Endothelial cell of umbilical vein (primary cell): ENCODE data around the gene ATP8A2. TPM values are rescaled to one million over a fixed set of nuclear protein-coding genes. Genes with fewer than 3 reads are reported as not detected.

ENCODE experiments used
- BruUV-seq: library from RNA; stranded (reverse); fragments of 400-500 nt; replicated peaks from 2 replicates; lab custom pipeline; 2021; lab: Mats Ljungman, UMichigan
- CTCF ChIA-PET: fragments of 300-600, 350-600 bp; sonication (Branson Sonifier 250); formaldehyde crosslinking; loops from one replicate; lab custom pipeline; 2021; ENCODE audit warnings: antibody characterized with exemption, inconsistent platforms; lab: Charles Lee
- POLR2A ChIA-PET: fragments of 300-600, 350-600 bp; sonication (Branson Sonifier 250); formaldehyde crosslinking; loops from one replicate; lab custom pipeline; 2021; ENCODE audit warnings: antibody characterized with exemption, inconsistent platforms; lab: Charles Lee
- DNase-seq: peaks from one replicate; pipeline ENCODE4 v3.0.0-alpha.2; 2011; ENCODE audit warnings: low read depth, low spot score
- FAIRE-seq: peaks from 2 replicates; lab custom pipeline; 2011; peaks lifted over from hg19 to GRCh38; lab: Jason Lieb, UNC
- H2AFZ ChIP-seq: 2 replicates; pipeline ENCODE4 v1.6.0; 2012; ENCODE audit warnings: low read depth, low read length, control low read depth, inconsistent platforms
- H3K27ac ChIP-seq: 2 replicates; pipeline ENCODE4 v1.5.1; 2011; ENCODE audit warnings: low read depth, mild to moderate bottlenecking, control low read depth, low read length, moderate library complexity; ENCODE audit not compliant: insufficient read depth
- H3K27me3 ChIP-seq, 2 experiments: 2 replicates each; pipeline versions ENCODE4 v1.6.0 to v1.6.1; 2011; ENCODE audit warnings: low read length in 2 of 2, mixed read lengths in 1 of 2; ENCODE audit not compliant: control insufficient read depth in 2 of 2, insufficient read depth in 2 of 2
- H3K36me3 ChIP-seq, 2 experiments: 2 replicates in 1 of 2; 3 replicates in 1 of 2; pipeline ENCODE4 v1.5.1; 2011; ENCODE audit warnings: low read length in 2 of 2, mild to moderate bottlenecking in 1 of 2, moderate library complexity in 1 of 2; ENCODE audit not compliant: control insufficient read depth in 2 of 2, insufficient read depth in 2 of 2; ENCODE audit errors: extremely low read depth in 1 of 2
- H3K4me1 ChIP-seq: 3 replicates; pipeline ENCODE4 v1.5.1; 2011; ENCODE audit warnings: mild to moderate bottlenecking, low read length; ENCODE audit not compliant: control insufficient read depth, insufficient read depth; ENCODE audit errors: extremely low read depth
- H3K4me2 ChIP-seq: 2 replicates; pipeline ENCODE4 v1.6.1; 2011; ENCODE audit warnings: low read length, control low read depth, mixed read lengths; ENCODE audit not compliant: insufficient read depth
- H3K4me3 ChIP-seq, 3 experiments: fragments of 200-600 bp in 1 of 3; sonication (generic), shearing (Covaris generic) in 1 of 3; replicated peaks in 1 of 3; 2 replicates each; pipeline ENCODE4 v1.5.1; 2011 to 2016; ENCODE audit warnings: control low read depth in 3 of 3, low read length in 3 of 3, mild to moderate bottlenecking in 2 of 3, inconsistent platforms in 1 of 3, low read depth in 1 of 3, moderate library complexity in 1 of 3; ENCODE audit not compliant: insufficient read depth in 1 of 3
- H3K79me2 ChIP-seq: 2 replicates; pipeline ENCODE4 v1.6.0; 2012; ENCODE audit warnings: low read length, inconsistent platforms; ENCODE audit not compliant: control insufficient read depth, insufficient read depth
- H3K9ac ChIP-seq: replicated peaks from 2 replicates; pipeline ENCODE3; 2011; ENCODE audit warnings: low read length, control low read depth; ENCODE audit not compliant: insufficient read depth; ENCODE audit errors: extremely low read depth
- H3K9me1 ChIP-seq: replicated peaks from 3 replicates; pipeline ENCODE4 v1.6.0; 2011; ENCODE audit warnings: mild to moderate bottlenecking, low read length; ENCODE audit not compliant: control insufficient read depth, insufficient read depth; ENCODE audit errors: extremely low read depth
- H3K9me3 ChIP-seq: replicated peaks from 2 replicates; pipeline ENCODE4 v1.5.1; 2012; ENCODE audit warnings: low read length, inconsistent platforms; ENCODE audit not compliant: control insufficient read depth, insufficient read depth
- H4K20me1 ChIP-seq: replicated peaks from 2 replicates; pipeline ENCODE3; 2011; ENCODE audit warnings: mild to moderate bottlenecking, low read length; ENCODE audit not compliant: control insufficient read depth, insufficient read depth; ENCODE audit errors: extremely low read depth
- CTCF ChIP-seq, 2 donors: IDR thresholded peaks; 1 replicate in 1 of 2; 2 replicates in 1 of 2; pipeline ENCODE4 v1.5.1; 2011; ENCODE audit warnings: low read length in 2 of 2, mild to moderate bottlenecking in 2 of 2, moderate library complexity in 2 of 2, control low read depth in 1 of 2, inconsistent platforms in 1 of 2, low read depth in 1 of 2; ENCODE audit not compliant: insufficient read depth in 1 of 2; ENCODE audit errors: extremely low read depth in 1 of 2
- EZH2 ChIP-seq: IDR thresholded peaks from 2 replicates; pipeline ENCODE4 v1.6.1; 2012; ENCODE audit warnings: borderline replicate concordance, low read depth, mild to moderate bottlenecking, moderate library complexity, low read length, inconsistent platforms; ENCODE audit not compliant: severe bottlenecking
- FOS ChIP-seq: IDR thresholded peaks from 2 replicates; pipeline ENCODE4 v1.6.1; 2011; ENCODE audit warnings: mild to moderate bottlenecking, low read length, moderate library complexity, borderline replicate concordance; ENCODE audit not compliant: insufficient read depth
- GATA2 ChIP-seq: IDR thresholded peaks from 2 replicates; pipeline ENCODE4 v1.7.0; 2011; ENCODE audit warnings: low read depth, mild to moderate bottlenecking, moderate library complexity, mixed read lengths, low read length; ENCODE audit not compliant: insufficient read length, insufficient read depth
- JUN ChIP-seq: IDR thresholded peaks from 2 replicates; pipeline ENCODE4 v1.6.1; 2011; ENCODE audit warnings: borderline replicate concordance, low read depth; ENCODE audit not compliant: insufficient read length, insufficient read depth
- MAX ChIP-seq: IDR thresholded peaks from 2 replicates; pipeline ENCODE4 v1.6.1; 2011; ENCODE audit not compliant: insufficient read depth, insufficient read length
- MYC ChIP-seq: IDR thresholded peaks from one replicate; pipeline ENCODE4 v1.6.1; 2011; ENCODE audit warnings: mild to moderate bottlenecking, low read depth, low read length
- POLR2A ChIP-seq: IDR thresholded peaks from 2 replicates; pipeline ENCODE4 v1.6.1; 2012; ENCODE audit warnings: low read depth, mild to moderate bottlenecking, control low read depth, low read length
- POLR2AphosphoS5 ChIP-seq: IDR thresholded peaks from 2 replicates; pipeline ENCODE4 v1.6.1; 2012; ENCODE audit warnings: low read depth, mild to moderate bottlenecking, control low read depth, low read length, moderate library complexity; ENCODE audit not compliant: insufficient read depth
- dilution Hi-C: fragments of 300-500 bp; cut with MboI; formaldehyde crosslinking; loops from one replicate; pipeline ENCODE4 v1.15.0; 2019; ENCODE audit warnings: low sequenced_read_pairs; ENCODE audit not compliant: extremely low pct_ligation_motif_present
- intact Hi-C: fragments of 100-400 bp; cut with micrococcal nuclease; formaldehyde crosslinking; loops from one replicate; pipeline ENCODE4 v1.10.0; 2022
- polyA plus RNA-seq, 4 experiments: library from polyadenylated mRNA; depleted of rRNA in 3 of 4; stranded (reverse) in 3 of 4; unstranded in 1 of 4; fragments of >200 nt; gene quantifications; 2 replicates each; pipeline versions ENCODE4 v1.2.1 to v1.2.3, GENCODE V29; 2011 to 2012; ENCODE audit warnings: missing spikeins in 1 of 4
- total RNA-seq: library from RNA; stranded (reverse); gene quantifications from 2 replicates; pipeline ENCODE4 v1.2.3, GENCODE V29; 2021

Gene ATP8A2
- total and polyA plus RNA-seq, 2 donors (not counting 3 experiments of a cell fraction or from before 2014, with no cell fraction given): 0.11 to 0.49 TPM

GRCh38 chr13:26024558-26024957 is 652.8 kb downstream of the ATP8A2 start:
- H3K4me1 ChIP-seq: peaks cover 38% of the 10 kb centered on the region
- no peak overlapping the region for H3K27ac ChIP-seq
- no peaks in the 10 kb centered on the region for H3K79me2 ChIP-seq
- H3K9me1 ChIP-seq: no peaks in the 10 kb centered on the region
- H2AFZ ChIP-seq: peak overlapping the region; percentile 5
- no peak overlapping the region for H3K4me3 ChIP-seq
- ChIA-PET CTCF (interaction anchor here (0.7 to 1.9 kb wide), 4 partner anchors 18 to 43 kb away, joined by 3 to 6 read pairs (median 4); no protein-coding TSS in a partner anchor), POLR2A (no interaction called here)
- no peak overlapping the region for H3K4me2 ChIP-seq
- dilution Hi-C loops (no loop called here), intact Hi-C loops (no loop called here)
- no peak for TF ChIP-seq CTCF (IDR thresholded peaks at IDR 0.05; ENCODE audit: extremely low read depth in 1 of 2, insufficient read depth in 1 of 2, low read depth in 1 of 2, low read length in 2 of 2)
- no peak for TF ChIP-seq MYC
- no peak for TF ChIP-seq FOS
- no peak for TF ChIP-seq JUN
- TF ChIP-seq POLR2AphosphoS5: no peak
- TF ChIP-seq POLR2A: no peak
- TF ChIP-seq EZH2: no peak
- TF ChIP-seq GATA2: no peak
- TF ChIP-seq MAX: no peak
- no peaks in the 10 kb centered on the region for H3K9me3 ChIP-seq
- H3K9ac ChIP-seq: no peak overlapping the region
- no peaks in the 10 kb centered on the region for H3K27me3 ChIP-seq
- FAIRE-seq (no peak), DNase-seq (peak; percentile 82)
- no peaks in the 10 kb centered on the region for H4K20me1 ChIP-seq
- H3K36me3 ChIP-seq: no peaks in the 10 kb centered on the region
- BruUV-seq: no TSS peak
